NCI-H2227 (cell line): ENCODE data around the gene GRIK2.

Source experiments
- DNase-seq: peaks from one replicate; lab custom pipeline; 2025; ENCODE audit not compliant: unreplicated experiment; lab: John Stamatoyannopoulos, UW

The GRIK2 gene

DNA sequence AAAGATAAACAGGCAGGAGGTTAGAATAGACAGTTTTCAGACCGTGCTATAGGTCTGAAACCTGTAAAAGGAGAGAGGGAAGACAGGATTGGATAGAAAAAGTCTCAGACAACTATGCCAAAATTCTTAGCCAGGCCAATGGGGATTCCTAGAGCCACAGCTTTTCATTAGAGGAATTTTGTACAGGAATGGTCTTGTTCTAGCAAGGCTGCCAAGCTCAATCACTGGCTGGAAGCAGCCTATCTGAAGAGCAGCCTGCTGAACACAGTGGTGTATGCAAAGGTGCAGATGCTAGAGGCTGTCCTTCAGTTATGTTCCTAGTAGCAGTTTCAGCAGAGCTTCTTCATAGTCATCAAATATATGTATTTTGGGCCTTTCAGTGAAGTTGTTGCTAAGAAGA lies 313.1 kb downstream of the GRIK2 start:
- DNase-seq, result no peak

DNA sequence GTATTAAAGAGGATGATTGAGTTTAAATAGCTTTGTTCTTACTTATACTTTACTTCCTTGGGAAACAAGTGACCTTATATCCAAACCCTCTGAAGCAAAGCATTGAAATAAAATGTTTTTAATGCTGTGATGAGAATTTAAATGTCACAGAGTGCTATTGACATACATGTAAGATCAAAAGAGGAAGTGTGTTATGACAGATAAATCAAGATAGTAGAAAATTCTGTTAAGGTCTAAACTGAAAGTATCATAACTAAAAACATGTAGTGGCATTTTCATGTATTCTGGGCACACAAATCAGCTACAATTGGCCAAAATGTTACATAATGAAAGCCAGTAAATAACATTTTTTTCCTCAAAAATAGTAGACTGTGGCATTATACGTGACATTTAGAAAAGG lies 318.0 kb downstream of the GRIK2 start:
- DNase-seq, result no peak

DNA sequence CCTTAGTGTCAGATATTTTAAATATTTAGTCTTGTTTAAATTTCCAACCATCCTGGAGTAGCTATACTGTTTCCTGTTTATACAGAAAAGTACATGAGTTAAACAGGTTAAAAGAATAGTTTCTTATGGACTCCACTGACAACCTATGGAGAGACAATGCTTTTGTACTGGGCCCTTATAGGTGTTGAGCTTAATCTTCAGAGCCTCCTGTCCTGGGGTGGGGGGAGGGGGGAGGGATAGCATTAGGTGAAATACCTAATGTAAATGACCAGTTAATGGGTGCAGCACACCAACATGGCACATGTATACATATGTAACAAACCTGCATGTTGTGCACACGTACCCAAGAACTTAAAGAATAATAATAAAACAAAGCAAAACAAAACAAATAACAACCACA lies 322.9 kb downstream of the GRIK2 start:
- DNase-seq, result no peak

DNA sequence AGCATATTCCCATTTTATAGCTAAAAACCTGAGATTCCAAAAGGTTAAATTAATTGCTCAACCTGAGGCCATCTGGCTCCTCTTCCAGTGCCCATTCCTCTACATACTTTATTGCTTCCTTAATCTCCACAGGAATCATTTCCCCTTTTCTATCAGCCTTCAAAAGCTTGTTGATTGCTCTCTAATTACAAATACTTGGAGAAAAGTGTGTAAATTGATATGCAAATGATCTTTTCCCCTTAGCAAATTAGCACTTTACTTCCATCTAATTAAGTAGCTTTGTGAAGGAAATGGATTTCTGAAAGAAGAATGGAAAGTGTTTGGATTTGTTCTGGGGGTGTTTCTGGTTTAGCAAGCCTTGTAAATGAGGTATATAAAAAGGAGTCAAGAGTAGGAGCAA lies 323.3 kb downstream of the GRIK2 start:
- DNase-seq, result no peak

DNA sequence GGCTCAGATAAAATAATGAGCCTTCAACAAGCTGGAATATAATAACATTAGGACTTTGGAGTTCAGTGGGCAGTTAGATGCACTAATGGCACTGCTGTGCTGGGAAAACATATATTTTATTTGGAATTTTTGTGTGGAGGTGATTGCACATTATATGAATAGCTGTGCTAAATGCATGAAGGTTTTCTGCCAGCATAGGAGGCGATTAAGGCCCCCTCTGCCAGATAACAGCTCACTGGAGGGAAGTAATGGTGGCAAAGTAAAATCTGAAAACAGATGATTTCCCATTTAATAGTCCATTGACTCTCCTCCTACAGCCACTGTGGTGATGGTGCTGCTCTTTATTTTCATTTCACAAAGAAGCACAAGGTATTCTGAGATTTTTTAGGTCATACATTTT lies 326.0 kb downstream of the GRIK2 start:
- DNase-seq, result peak; percentile 8

DNA sequence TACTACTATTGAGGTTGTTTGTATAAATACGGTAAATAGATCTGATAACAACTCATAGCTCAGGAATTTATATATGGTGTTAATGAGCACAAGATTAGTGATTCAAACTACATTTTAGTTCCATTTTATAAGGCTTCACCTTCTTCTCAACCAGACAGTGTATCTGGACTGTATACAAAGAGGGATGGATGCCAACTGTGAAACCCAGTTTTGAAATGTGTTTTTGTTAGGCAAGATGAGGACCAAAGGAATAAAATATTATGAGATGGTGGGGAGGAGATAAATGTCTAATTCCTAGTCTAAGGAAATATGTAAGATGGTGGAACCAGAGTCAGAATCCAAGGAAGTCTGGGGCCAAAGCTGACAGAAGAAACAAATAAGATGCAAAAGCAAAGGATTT lies 329.0 kb downstream of the GRIK2 start:
- DNase-seq, result no peak

DNA sequence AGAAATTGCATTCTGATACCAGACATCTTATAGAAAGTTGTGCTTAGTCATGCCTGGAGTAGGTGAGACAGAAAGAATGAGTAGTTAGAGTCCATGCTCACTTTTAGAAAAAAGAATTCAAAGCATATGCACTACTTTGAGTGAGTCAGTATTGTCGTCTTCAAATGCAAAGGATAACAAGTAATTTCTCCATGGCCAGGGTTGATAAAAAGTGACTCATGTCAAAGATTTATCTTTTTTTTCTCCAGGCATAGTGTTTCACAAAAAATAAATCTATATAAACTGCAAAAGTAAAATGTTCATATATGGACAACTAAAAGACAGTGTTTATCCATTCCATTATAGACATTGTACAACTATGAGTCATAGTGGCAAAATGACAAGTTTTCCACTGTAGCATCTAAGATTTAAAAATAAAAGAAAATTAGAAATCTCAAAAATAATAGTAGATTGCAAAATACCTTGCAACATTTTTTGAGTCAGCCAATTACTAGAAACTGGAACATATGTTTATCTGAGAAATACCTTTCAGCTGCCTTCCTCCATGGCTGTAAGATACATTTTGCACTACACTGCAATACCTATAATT lies 329.6 kb downstream of the GRIK2 start:
- DNase-seq, result peak; percentile 12

DNA sequence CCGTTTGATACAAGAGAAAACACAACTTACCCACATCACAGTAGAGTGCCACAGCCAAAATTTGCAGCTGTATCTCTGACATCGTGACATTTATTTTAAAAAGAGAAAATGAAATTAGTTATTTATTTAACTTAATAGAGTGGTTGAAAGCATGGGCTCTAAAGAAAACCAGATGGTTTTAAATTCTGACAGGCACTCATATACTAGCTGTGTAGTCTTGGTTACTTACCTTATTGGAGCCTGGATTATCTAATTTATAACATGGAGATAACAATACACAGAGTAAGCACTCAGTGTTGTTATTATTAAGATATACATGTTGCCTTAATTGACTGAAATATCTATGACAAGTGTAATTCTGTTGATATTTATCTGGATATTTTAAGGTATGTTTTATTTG lies 334.9 kb downstream of the GRIK2 start:
- no peak for DNase-seq

DNA sequence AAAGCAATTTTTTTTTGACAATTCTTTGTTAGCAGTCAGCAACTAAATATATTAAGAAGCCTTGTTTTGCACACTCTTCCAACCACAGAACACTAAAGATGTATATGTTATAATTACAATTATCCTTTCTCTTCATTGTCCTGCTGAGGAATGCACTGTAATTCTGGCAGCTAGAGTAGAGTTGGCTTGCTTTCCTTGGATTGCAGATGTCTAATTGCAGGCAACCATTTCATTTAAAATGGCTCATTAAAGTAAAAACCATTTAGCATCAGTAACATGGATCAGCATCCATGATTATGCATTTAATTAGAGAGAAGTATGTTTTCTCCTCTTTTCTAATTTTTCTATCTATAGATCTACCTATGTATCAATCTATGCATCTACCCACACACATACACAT lies 335.4 kb downstream of the GRIK2 start:
- DNase-seq, result no peak

DNA sequence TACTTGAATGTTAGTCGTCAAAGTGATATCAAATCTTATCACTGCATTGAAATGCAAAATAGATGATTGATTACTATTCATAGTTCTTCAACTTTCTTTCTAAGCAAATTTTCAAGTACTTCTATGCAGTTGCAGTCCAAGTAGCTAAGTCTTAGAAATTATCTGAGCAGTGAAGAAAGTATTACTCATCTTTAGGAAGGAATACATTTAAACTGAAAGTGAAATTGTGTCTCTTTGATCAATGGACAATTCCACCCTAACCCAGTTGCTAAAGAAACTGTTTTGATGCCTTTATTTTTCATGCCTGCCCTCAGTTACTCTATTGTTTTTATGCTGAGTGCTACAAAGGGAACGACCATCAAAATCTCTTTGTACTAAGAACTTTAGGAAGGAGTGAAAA lies 337.4 kb downstream of the GRIK2 start:
- DNase-seq, result no peak

DNA sequence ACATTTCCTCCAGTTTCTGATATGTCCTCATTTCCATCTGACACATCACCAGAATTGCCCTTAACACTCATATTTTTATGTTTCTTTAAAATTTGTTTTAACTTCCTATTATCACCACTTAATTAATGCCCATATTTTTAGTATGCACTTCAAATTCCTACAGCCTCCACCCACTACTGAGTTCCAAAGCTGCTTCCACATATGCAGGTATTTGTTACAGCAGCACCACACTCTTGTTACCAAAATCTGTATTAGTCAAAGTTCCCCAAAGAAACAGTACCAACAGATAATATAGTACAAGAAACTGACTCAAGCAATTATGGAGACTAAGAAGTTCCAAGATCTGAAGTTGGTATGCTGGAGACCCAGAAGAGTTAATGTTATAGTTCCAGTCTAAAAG lies 340.4 kb downstream of the GRIK2 start:
- no peak for DNase-seq

DNA sequence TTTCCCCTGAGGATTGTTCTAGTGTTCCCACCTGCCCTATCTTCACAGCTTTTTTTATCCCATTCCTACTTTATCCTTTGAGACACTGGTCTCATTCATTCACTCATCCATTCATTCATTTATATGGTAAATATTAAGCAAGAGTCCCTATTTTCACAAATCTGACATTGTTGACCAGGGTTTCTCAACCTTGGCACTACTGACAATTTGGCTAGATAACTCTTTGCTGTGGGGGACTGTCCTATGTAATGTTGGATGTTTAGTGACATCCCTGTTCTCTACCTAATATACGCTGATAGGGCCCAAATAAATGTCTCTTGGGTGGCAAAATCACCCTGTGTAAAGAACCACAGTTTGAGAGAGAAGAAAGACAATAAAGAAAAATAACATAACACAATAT lies 345.0 kb downstream of the GRIK2 start:
- no peak for DNase-seq

DNA sequence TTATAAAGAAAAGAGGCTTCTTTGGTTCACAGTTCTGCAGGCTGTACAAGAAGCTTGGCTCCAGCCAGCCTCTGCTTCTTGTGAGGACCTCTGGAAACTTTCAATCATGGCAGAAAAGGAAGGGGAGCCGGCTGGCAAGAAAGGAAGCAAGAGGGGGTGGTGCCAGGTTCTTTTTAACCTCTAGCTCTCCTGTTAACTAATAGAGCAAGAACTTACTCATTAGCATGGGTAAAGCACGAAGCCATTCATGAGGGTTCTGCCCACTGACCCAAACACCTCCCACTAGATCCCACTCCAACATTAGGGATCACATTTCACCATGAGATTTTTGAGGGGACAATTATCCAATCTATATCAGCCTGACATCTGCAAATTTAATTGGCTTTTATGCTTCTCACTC lies 347.1 kb downstream of the GRIK2 start:
- DNase-seq, result no peak

DNA sequence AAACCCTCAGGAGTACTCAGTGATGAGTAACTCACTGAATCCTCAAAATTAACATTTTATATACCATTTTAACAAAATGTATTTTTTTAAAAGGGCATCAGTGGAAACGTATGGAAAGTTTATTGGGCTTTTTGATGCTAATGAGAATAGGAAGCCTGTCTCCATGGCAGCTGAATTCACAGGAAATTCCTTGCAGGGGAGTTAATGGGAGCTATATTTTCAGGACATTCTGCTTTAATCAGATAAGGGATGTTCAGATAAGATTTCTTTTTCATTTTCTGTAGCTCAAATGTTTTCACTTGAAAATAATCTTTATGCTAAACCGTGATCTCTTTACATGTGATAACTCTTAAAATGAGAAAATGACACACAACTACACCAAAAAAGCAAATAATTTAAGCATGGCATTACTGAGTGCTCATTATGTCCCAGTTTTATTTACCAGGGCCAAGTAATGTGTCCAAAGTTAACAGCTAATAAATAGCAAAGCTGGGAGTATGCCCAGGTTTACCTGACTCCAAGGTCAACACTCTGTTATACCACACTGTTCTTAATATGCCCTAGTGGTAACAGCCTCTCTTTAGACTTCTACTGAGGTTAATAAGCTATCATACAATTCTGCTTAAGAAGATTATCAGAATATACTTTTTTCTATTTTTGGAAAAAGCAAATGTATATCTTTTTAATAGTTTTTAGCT lies 348.1 kb downstream of the GRIK2 start:
- no peak for DNase-seq

DNA sequence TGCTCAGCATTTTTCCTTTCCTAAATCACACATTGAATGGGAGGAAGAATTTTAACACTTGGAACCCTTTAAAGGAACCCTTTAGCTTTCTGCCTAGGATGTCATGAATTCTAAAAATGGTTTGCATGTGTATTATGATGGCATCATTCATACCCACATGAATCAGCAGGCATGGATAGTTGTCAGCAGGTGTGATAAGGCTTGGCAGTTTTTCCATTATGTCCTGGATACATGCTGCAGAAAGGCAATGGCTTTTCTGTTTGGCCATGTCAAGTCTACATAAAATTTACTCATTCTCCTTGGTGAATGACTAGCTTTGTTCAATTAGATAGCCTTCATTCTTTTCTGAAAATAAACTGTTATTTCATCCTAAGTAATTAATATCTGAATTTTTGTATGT lies 353.7 kb downstream of the GRIK2 start:
- DNase-seq, result no peak

DNA sequence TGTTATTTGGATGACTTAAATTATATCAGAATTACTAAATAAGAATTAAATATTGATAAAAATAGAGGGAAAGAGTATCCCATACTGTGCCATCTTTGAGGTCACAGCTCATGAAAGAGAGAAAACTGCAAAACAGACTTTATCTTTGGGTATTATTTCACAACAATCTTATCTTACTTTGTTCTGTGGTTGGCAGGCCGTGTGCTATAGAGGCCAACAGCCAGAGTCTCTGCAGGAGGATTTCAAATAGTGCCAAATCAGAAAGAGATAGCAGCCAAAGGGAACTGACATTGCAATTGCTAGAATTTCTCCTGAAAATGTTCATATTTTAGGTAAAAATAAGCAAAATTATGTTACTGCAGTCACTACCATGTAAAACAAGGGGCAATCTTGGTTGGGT lies 354.2 kb downstream of the GRIK2 start:
- no peak for DNase-seq

DNA sequence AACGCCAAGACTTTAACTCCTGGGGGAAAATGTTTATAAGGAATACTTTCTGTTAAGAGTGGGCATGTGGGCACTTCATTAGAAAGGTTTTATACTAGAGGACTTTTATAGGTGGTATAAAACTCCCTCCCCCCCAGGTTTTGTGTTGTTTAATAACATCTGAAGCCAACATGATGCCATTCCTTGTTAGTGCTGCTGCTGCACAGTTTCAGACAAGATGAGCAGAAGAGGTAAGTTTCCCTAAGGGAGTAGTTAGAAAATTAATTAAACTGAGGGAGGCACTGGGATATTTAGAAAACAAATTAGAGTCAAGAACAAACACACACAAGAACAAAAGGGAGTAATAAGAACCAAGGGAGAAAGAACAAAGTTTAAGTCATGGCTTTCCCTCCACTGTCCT lies 362.4 kb downstream of the GRIK2 start:
- no peak for DNase-seq

DNA sequence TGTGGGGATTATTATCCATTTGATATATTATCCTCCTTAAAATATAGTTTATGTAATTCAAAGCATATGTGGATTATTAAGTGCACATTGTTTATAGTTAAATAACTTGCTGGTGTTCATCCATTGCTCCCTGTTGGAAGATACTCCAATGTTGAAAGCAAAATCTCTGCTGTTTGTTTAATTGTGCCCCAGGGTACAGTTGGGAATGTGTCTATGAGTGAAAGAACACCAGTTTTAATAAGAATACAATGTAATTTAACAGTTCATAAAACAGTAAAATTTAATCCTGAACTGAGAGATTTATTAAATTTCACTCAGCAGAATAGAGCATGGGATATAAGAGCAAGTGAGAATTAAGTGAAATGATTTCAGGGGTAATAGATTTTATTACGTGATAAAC lies 364.9 kb downstream of the GRIK2 start:
- DNase-seq, result no peak

DNA sequence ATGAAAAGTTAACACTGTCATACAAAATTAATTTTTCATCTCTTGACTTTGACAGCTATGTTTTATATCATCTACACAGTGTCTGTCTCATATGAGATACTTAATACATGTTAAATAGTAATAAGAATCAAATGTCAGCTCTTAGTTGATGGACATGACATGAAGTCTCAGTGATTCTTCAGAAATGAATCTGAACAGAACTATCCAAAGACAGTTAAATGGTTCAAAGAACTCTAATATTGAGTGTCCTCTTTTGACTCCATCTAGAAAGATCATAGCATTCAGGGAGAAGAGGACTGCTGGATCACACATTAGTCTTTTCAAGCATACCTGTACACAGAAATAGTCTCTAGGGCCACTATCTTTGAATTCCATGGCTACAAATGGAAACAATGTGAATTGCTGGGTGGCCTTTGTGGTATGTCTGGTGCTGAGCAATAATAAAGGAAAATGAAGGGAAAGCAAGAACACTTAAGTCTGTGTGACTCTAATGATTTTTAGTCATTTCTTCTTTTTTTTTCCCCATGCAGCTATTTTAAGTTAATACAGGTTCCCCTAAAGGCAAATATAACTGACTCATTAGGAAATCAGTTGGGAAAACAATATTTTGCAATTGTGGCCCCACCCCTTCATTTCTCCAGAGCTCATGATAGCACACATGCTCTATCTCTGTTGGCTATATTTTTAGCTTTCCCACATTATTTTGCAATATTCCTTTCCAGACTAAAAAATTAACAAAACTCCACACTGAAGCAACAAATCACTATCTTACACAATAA lies 367.5 kb downstream of the GRIK2 start:
- peak; percentile 5 for DNase-seq

DNA sequence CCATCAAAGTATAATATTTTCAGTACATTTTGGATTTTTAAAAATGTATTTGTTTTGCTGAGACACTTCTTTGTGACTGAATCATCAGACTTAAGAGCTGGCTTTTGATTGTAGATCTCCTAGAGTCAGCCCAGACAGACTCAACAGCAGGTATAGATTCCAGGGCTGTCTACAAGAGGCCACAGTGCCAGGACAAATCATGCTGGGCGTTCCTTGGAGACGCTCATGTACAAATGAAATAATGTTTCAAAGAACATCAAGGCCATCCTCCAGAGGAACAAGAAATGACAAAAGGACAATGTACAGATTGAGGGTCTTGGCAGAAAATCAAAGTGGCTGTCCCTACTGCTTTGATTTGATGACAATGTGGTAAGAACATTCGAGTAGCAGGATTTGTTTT lies 369.3 kb downstream of the GRIK2 start:
- DNase-seq, result peak; percentile 27

DNA sequence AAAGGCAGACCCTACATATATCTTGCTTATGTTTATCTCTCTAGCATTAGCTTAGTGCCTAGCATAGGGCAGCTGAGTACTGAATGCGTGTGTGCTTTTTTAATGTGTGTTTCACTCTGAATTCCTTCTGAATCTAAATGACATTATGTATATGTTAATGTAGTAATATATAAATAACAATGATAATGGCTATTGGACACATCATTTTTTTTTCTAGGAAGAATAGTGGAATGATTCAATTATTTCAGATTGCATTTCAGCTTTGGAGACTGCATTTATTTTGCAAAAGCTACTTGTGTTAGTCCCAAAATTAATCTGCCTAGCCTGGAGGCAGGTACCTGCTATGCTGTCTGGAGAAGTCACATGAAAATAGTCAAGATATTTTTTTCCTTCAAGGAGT lies 371.8 kb downstream of the GRIK2 start:
- DNase-seq, result no peak

DNA sequence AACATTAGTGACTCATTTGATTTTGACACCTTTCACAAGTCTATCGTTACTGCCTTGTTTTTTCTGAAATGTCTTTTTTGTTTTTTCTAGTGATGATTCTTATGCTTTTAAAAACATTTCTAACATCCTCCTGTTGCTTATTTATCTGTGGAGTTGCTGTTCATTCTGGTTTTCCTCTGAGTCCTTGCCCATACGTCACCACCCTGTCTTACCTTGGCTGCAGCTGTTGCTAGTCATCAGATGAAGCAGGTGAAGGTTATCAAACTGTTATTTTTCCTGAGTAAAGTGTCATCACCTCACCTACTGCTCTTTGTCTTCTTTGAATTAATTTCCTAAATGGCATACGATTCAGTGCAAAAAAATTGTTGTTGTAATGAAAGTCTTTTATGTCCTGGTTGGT lies 376.6 kb downstream of the GRIK2 start:
- DNase-seq, result no peak
